Spleen (tissue), 7 donors: ENCODE results near the gene DCDC1.

ENCODE experiments used
- CTCF ChIP-seq, 11 experiments: fragments of 200-600 bp in 7 of 11; fragments of 450-650 bp in 4 of 11; sonication (generic) in 4 of 11; IDR thresholded peaks in 8 of 11; conservative IDR thresholded peaks in 3 of 11; 1 replicate in 7 of 11; 2 replicates in 4 of 11; pipeline versions ENCODE4 v1.4.0 to v1.8.0; 2016 to 2021; ENCODE audit warnings: antibody characterized with exemption in 11 of 11, inconsistent platforms in 4 of 11, mild to moderate bottlenecking in 1 of 11
- POLR2AphosphoS5 ChIP-seq, 3 donors: sonication (generic); formaldehyde crosslinking; IDR thresholded peaks; one replicate each; pipeline ENCODE4 v1.5.1; 2017; ENCODE audit warnings: antibody characterized with exemption in 3 of 3
- donor health status: DM: no; HTN: no; CAD: no; lungs with moderate emphysema.
- donor health status: DM: no; HTN: no; CAD: no.
- donor health status: DM: no; HTN: no; CAD: no.

DNA sequence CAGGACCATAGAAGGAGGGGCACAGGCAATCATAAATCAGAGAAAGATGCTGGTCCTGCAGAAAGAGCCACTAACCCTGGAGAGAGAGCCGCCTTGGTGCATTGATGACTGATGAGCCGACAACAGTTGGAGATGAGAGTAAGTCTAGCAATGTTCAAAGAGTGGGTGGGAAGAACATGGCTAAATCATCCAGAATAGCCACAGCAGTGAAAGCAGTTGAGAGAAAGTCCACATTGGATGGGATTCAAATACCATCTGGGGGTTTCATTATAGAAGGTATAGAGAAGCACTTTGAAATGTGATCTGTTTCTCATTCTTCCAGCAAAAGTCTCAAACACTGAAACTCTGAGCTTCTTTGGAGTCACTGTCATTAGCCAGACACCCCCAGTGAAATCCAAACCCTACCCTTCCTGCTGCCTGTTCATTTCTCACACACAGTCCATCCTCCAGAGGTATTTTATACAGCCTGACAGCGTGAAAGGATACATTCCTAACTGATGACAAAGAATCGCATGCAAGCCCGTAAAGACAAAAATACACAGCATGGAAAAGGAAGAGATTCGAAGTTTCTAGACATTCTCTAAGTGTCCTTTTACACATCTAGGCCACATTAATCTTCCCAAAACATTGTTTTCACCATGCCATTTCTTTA lies 480.3 kb downstream of the DCDC1 start:
- no peak for TF ChIP-seq POLR2AphosphoS5 (IDR thresholded peaks at IDR 0.05)
- no peak for TF ChIP-seq CTCF (IDR thresholded peaks at IDR 0.05 in 8 of 11, conservative IDR thresholded peaks at IDR 0.05 in 3 of 11)
